ENCODE data around the gene CRYL1. TPM values are rescaled to one million over a fixed set of nuclear protein-coding genes. Genes with fewer than 3 reads are reported as not detected.

The CRYL1 gene
- total RNA-seq, 3 donors from 2014 or later = 27.5 to 68.3 (median 29.0) TPM

DNA sequence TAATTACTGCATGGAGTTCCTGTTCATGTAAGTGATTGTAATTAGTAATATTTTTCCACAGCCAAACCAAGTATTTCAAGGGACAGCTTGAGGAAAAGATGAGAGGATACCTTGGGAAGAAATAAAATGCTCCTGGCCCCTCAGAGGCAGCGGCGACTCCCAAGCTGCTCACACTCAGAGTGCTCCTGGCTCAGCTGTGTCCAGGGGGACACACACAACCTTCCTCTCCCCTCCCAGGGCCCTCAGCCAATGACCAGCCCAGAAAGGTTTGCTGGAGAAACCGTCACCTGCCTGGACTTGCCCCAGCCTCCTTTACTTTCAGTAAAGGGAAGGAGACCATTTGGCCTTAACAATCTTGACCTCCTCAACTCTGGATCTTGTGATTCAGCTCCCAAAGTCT, 51.1 kb downstream of the CRYL1 start:
- Histone ChIP-seq H3K4me3 (no peak overlapping the region), H3K9me3 (no peaks in the 10 kb centered on the region), H3K27ac (no peak overlapping the region), H3K27me3 (no peaks in the 10 kb centered on the region), H3K36me3 (no peaks in the 10 kb centered on the region), H3K4me1 (no peaks in the 10 kb centered on the region)
- DNase-seq (ENCODE audit: low spot score in 2 of 2) = no peak
- no peak for TF ChIP-seq POLR2A (IDR thresholded peaks at IDR 0.05)
- TF ChIP-seq POLR2AphosphoS5 (IDR thresholded peaks at IDR 0.05) = no peak
- intact Hi-C loops (cut with DNase I; ENCODE audit: low total_unique reads) = no loop called here

DNA sequence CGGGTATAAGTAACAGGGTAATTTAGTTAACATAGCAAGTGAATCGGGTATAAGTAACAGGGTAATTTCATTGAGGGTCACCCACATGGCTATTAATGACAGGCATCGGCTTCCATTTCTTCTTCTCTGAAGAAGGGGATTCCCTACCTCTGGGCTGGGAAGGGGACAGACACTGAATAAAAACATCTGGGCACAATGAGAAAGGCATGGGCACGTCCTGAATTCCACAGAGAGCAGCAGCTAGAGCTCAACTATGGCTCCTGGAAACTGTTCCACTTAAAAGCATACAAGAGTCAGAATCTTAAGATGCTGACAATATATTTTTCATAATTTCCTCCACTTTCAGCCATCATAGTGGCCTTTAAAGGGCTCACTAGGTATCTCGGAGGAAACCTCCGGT, 51.8 kb downstream of the CRYL1 start:
- Histone ChIP-seq H3K4me1 (no peaks in the 10 kb centered on the region), H3K4me3 (no peak overlapping the region), H3K27ac (no peak overlapping the region), H3K27me3 (no peaks in the 10 kb centered on the region), H3K9me3 (no peaks in the 10 kb centered on the region), H3K36me3 (no peaks in the 10 kb centered on the region)
- intact Hi-C loops (cut with DNase I; ENCODE audit: low total_unique reads) = no loop called here
- DNase-seq (ENCODE audit: low spot score in 2 of 2) = no peak
- TF ChIP-seq POLR2A (IDR thresholded peaks at IDR 0.05) = no peak
- TF ChIP-seq, protein P1, sequence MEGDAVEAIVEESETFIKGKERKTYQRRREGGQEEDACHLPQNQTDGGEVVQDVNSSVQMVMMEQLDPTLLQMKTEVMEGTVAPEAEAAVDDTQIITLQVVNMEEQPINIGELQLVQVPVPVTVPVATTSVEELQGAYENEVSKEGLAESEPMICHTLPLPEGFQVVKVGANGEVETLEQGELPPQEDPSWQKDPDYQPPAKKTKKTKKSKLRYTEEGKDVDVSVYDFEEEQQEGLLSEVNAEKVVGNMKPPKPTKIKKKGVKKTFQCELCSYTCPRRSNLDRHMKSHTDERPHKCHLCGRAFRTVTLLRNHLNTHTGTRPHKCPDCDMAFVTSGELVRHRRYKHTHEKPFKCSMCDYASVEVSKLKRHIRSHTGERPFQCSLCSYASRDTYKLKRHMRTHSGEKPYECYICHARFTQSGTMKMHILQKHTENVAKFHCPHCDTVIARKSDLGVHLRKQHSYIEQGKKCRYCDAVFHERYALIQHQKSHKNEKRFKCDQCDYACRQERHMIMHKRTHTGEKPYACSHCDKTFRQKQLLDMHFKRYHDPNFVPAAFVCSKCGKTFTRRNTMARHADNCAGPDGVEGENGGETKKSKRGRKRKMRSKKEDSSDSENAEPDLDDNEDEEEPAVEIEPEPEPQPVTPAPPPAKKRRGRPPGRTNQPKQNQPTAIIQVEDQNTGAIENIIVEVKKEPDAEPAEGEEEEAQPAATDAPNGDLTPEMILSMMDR (IDR thresholded peaks at IDR 0.05) = no peak

DNA sequence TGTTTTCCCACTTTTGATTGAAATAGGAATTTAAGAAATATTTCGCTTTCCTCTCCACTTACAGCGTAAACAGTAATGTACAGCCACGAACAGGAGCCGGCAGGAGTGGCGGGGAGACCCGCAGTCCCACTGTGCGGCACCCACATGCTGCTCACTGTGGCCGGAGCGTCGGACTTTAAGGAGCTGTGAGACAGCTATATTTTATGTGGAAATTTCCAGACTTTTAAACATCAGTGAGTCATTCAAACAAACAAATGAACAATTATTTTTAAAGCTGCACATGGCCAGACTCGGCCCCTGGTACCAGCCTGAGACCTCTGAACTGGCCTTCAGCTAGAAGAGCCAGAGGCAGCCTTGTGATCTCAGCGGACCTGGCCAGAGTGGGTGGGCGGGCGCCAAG, 52.5 kb downstream of the CRYL1 start:
- no peak for DNase-seq (ENCODE audit: low spot score in 2 of 2)
- intact Hi-C loops (cut with DNase I; ENCODE audit: low total_unique reads) = no loop called here
- Histone ChIP-seq H3K36me3 (no peaks in the 10 kb centered on the region), H3K27me3 (no peaks in the 10 kb centered on the region), H3K4me1 (no peaks in the 10 kb centered on the region), H3K9me3 (no peaks in the 10 kb centered on the region), H3K27ac (no peak overlapping the region), H3K4me3 (no peak overlapping the region)
- no peak for TF ChIP-seq POLR2AphosphoS5 (IDR thresholded peaks at IDR 0.05)

DNA sequence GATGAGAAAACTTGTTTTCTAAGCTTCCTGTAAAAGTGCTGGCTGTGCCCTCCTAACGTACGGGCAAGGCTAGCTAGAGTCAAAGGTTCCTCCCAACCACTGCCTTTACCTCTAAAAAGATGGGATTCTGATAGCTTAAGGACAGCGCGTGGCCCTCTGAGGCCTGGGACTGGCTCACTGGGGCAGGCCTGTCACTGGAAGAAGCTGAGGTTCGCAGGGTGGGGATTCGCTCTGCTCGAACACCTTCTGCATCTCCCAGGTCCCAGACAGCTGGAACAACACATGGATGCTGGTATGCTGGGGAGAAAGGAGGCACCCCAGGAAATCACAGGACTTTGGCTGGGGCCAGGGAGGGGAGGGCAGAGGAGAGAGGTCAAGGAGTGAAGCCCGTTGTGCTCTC, 53.1 kb downstream of the CRYL1 start:
- TF ChIP-seq POLR2AphosphoS5 (IDR thresholded peaks at IDR 0.05) (no peak), POLR2A (IDR thresholded peaks at IDR 0.05) (no peak)
- TF ChIP-seq, protein P1 (IDR thresholded peaks at IDR 0.05) = no peak
- H3K27ac ChIP-seq = no peak overlapping the region
- H3K36me3 ChIP-seq = no peaks in the 10 kb centered on the region
- intact Hi-C loops (cut with DNase I; ENCODE audit: low total_unique reads) = no loop called here
- H3K4me1 ChIP-seq = no peaks in the 10 kb centered on the region
- no peak overlapping the region for H3K4me3 ChIP-seq
- H3K27me3 ChIP-seq = no peaks in the 10 kb centered on the region
- DNase-seq (ENCODE audit: low spot score in 2 of 2) = no peak
- H3K9me3 ChIP-seq = no peaks in the 10 kb centered on the region

DNA sequence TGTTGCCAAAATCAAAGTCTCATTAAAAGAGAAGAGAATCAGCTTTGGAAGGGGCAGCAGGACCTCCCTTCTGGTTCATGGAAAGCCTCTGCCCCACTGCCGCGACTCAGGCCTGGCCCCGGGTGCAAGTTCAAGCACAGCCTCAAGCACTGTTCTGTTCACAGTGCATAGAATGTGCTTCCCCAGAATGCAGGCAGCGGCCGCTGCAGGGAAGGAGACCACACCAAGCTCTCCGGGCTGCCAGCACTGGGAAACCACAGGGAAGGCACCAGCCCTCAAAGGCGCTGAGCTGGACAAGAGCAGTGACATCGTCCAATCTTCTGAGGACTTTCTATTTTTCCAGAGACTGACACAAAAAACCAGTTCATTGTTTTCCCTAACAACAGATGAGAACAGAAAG, 55.5 kb downstream of the CRYL1 start:
- intact Hi-C loops (cut with DNase I; ENCODE audit: low total_unique reads) = no loop called here
- DNase-seq (ENCODE audit: low spot score in 2 of 2) = no peak
- Histone ChIP-seq H3K4me3 (no peak overlapping the region), H3K27ac (no peak overlapping the region), H3K27me3 (no peaks in the 10 kb centered on the region), H3K36me3 (no peaks in the 10 kb centered on the region), H3K9me3 (no peaks in the 10 kb centered on the region), H3K4me1 (no peaks in the 10 kb centered on the region)
- TF ChIP-seq, protein P1 (IDR thresholded peaks at IDR 0.05) = no peak
- no peak for TF ChIP-seq POLR2AphosphoS5 (IDR thresholded peaks at IDR 0.05)
- TF ChIP-seq POLR2A (IDR thresholded peaks at IDR 0.05) = no peak

DNA sequence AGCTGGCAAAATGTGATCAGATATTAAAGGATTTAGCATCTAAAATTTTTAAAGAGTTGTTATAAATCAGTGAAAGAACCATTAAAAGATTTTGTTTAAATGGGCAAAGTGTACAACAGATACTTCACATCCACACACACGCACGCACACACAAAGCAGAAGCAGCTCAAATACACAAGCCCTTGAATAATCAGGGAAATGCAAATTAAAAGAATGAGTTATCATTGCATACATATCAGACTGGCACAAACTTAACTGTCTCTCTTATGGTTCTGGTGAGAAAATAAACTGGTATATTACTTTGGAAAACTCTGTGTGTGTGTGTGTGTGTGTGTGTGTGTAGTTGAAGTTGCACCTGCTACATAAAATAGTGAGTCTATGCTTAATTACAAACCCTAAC, 59.3 kb downstream of the CRYL1 start:
- Histone ChIP-seq H3K4me3 (no peak overlapping the region), H3K27me3 (no peaks in the 10 kb centered on the region), H3K27ac (no peak overlapping the region), H3K9me3 (no peaks in the 10 kb centered on the region), H3K36me3 (no peaks in the 10 kb centered on the region), H3K4me1 (no peaks in the 10 kb centered on the region)
- intact Hi-C loops (cut with DNase I; ENCODE audit: low total_unique reads) = no loop called here
- TF ChIP-seq, protein P1 (IDR thresholded peaks at IDR 0.05) = no peak
- no peak for TF ChIP-seq POLR2AphosphoS5 (IDR thresholded peaks at IDR 0.05)
- no peak for TF ChIP-seq POLR2A (IDR thresholded peaks at IDR 0.05)
- DNase-seq (ENCODE audit: low spot score in 2 of 2) = no peak

Data from breast epithelium (tissue), 4 donors.